Esophagus squamous epithelium (tissue), 5 donors: Measurements from ENCODE around the gene CHST8. TPM values are rescaled to one million over a fixed set of nuclear protein-coding genes. Genes with fewer than 3 reads are reported as not detected.

Experiments used
- DNase-seq: peaks from one replicate; lab custom pipeline; 2025; lab: John Stamatoyannopoulos, UW
- H3K27ac ChIP-seq, 4 donors: fragments of 200-600 bp; sonication (generic); one replicate each; pipeline ENCODE4 v1.5.1; 2016 to 2019; ENCODE audit warnings: mild to moderate bottlenecking in 1 of 4
- H3K27me3 ChIP-seq, 4 donors: fragments of 200-600 bp; sonication (generic); 1 replicate in 3 of 4; 2 replicates in 1 of 4; pipeline versions ENCODE4 v1.5.1 to v1.6.0; 2017 to 2021; ENCODE audit warnings: antibody characterized with exemption in 1 of 4
- H3K36me3 ChIP-seq, 3 donors: fragments of 200-600 bp; sonication (generic); one replicate each; pipeline ENCODE4 v1.5.1; 2016 to 2019
- H3K4me1 ChIP-seq, 3 donors: fragments of 200-600 bp; sonication (generic); one replicate each; pipeline ENCODE4 v1.5.1; 2017 to 2019
- H3K4me3 ChIP-seq, 4 donors: fragments of 200-600 bp; sonication (generic); 1 replicate in 3 of 4; 2 replicates in 1 of 4; pipeline ENCODE4 v1.5.1; 2016 to 2019; ENCODE audit warnings: mild to moderate bottlenecking in 2 of 4, moderate library complexity in 1 of 4
- H3K9me3 ChIP-seq, 3 donors: fragments of 200-600 bp; sonication (generic); one replicate each; pipeline ENCODE4 v1.5.1; 2016 to 2019
- CTCF ChIP-seq, 6 experiments: fragments of 450-650 bp in 4 of 6; fragments of 200-600 bp in 2 of 6; sonication (generic) in 2 of 6; IDR thresholded peaks; one replicate each; pipeline ENCODE4 v1.5.1; 2016 to 2019; ENCODE audit warnings: antibody characterized with exemption in 6 of 6, mild to moderate bottlenecking in 4 of 6, moderate library complexity in 4 of 6
- POLR2A ChIP-seq, 4 donors: fragments of 450-650 bp; IDR thresholded peaks; one replicate each; pipeline ENCODE4 v1.6.1; 2017; ENCODE audit warnings: antibody characterized with exemption in 4 of 4, mild to moderate bottlenecking in 4 of 4, moderate library complexity in 3 of 4
- WGBS, 2 donors: methylation state at CpG; one replicate each; pipeline ENCODE4 v1.1.5; 2018; 5-methylcytosine and 5-hydroxymethylcytosine counted together
- intact Hi-C: fragments of 100-400 bp; cut with DNase I; formaldehyde crosslinking; loops from one replicate; pipeline ENCODE4 v1.15.0; 2022
- total RNA-seq, 4 donors: library from RNA; depleted of rRNA; stranded (reverse); fragments of >200 nt; gene quantifications; one replicate each; pipeline ENCODE4 v1.1.0, GENCODE V29; 2016
- donor health status: DM: yes; HTN: yes; CAD: no.

CHST8 gene
- total RNA-seq, 4 donors from 2014 or later, result 0.38 TPM; not detected in 3

- Histone ChIP-seq H3K27ac (no peak overlapping the region), H3K9me3 (no peaks in the 10 kb centered on the region), H3K27me3 (no peaks in the 10 kb centered on the region), H3K4me3 (no peak overlapping the region), H3K36me3 (peaks cover 19 to 77% (median 21%) of the 10 kb centered on the region in 3 donors), H3K4me1 (peaks cover 4 to 39% (median 6%) of the 10 kb centered on the region in 3 donors)
- 57 to 83% methylated on average over 8 to 11 of the region's 14 CpGs for WGBS, 2 donors
- no peak for DNase-seq
- TF ChIP-seq POLR2A (IDR thresholded peaks at IDR 0.05) (no peak), CTCF (IDR thresholded peaks at IDR 0.05) (no peak)
- intact Hi-C loops, result no loop called here
These were observed 190.1 kb downstream of the CHST8 start for GRCh38 chr19:33811736-33812387.

GRCh38 chr19:33812388-33813330, 190.9 kb downstream of the CHST8 start:
- H3K36me3 ChIP-seq, result peaks cover 19 to 69% (median 21%) of the 10 kb centered on the region in 3 donors
- TF ChIP-seq POLR2A (IDR thresholded peaks at IDR 0.05) (no peak), CTCF (IDR thresholded peaks at IDR 0.05) (no peak)
- H3K4me1 ChIP-seq, result peaks cover 4 to 42% (median 6%) of the 10 kb centered on the region in 3 donors
- H3K9me3 ChIP-seq, result no peaks in the 10 kb centered on the region
- no peak for DNase-seq
- no peak overlapping the region for H3K4me3 ChIP-seq
- intact Hi-C loops, result no loop called here
- WGBS, 2 donors, result 65 to 88% methylated on average over 6 to 13 of the region's 28 CpGs
- no peak overlapping the region for H3K27ac ChIP-seq
- no peaks in the 10 kb centered on the region for H3K27me3 ChIP-seq

GRCh38 chr19:33813391-33814101, 191.8 kb downstream of the CHST8 start:
- no peak for TF ChIP-seq POLR2A (IDR thresholded peaks at IDR 0.05)
- no peak for TF ChIP-seq CTCF (IDR thresholded peaks at IDR 0.05)
- DNase-seq, result no peak
- no peak overlapping the region for H3K27ac ChIP-seq
- H3K36me3 ChIP-seq, result peaks cover 19 to 60% (median 21%) of the 10 kb centered on the region in 3 donors
- intact Hi-C loops, result no loop called here
- WGBS, 2 donors, result 80 to 81% methylated on average over 1 to 10 of the region's 16 CpGs
- H3K9me3 ChIP-seq, result no peaks in the 10 kb centered on the region
- no peak overlapping the region for H3K4me3 ChIP-seq
- H3K27me3 ChIP-seq, result no peaks in the 10 kb centered on the region
- H3K4me1 ChIP-seq, result peaks cover 7 to 42% (median 8%) of the 10 kb centered on the region in 3 donors

GRCh38 chr19:33814181-33815165, 192.7 kb downstream of the CHST8 start:
- intact Hi-C loops, result no loop called here
- DNase-seq, result no peak
- H3K27ac ChIP-seq, result peak overlapping the region in 2 of 4 donors; percentile 33 to 75
- no peaks in the 10 kb centered on the region for H3K9me3 ChIP-seq
- no peaks in the 10 kb centered on the region for H3K27me3 ChIP-seq
- WGBS, 2 donors, result 70 to 79% methylated on average over 12 to 16 of the region's 21 CpGs
- no peak overlapping the region for H3K4me3 ChIP-seq
- TF ChIP-seq POLR2A (IDR thresholded peaks at IDR 0.05) (no peak), CTCF (IDR thresholded peaks at IDR 0.05) (no peak)
- H3K36me3 ChIP-seq, result peaks cover 17 to 51% (median 19%) of the 10 kb centered on the region in 3 donors
- peaks cover 15 to 50% (median 17%) of the 10 kb centered on the region in 3 donors for H3K4me1 ChIP-seq
